Stimulated activated CD8-positive, alpha-beta memory T cell treated with anti-CD3 and anti-CD28 coated beads, Interleukin-4, amount 100 ng/mL, for 48 hours (primary cell): ENCODE data around the gene SHC1.
A peak's percentile ranks its signal among the peaks of the same experiment; 100 is the strongest.

Source experiments
- DNase-seq: peaks from one replicate; pipeline ENCODE4 v3.0.0-alpha.2; 2020

SHC1 gene

DNA sequence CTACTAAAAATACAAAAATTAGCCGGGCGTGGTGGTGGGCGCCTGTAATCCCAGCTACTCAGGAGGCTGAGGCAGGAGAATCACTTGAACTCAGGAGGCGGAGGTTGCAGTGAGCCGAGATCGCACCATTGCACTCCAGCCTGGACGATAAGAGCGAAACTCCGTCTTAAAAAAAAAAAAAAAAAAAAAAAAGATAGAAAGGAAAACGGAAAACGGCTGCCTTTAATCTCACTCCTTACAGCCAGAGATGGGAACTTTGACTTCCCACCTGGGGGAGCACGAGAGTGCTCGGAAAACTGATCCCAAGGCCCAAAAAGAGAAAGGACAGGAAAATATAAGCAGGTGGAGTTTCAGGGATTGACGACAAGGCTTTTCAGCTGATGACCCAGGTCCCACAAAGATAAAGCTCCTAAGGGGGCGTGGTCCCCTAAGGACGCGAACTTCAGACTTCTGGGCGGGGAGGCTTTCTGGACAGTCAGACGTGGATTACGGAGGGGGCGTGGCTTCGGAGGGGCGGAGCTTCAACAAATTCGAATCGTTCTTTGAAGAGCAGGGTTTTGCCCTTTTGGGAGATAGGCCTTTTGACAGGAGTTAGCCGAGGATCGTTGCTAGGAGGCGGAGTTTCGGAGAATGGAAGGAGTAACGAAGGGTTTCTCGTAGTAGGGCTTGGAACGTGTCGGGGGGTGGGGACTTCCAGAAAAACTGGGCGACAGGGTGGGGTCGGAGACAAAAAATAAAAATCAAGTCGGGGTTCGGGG, 3.0 kb upstream of the SHC1 start:
- peak; percentile 98 for DNase-seq

- no peak for DNase-seq
These were observed 2.2 kb upstream of the SHC1 start for GRCh38 chr1:154972517-154973343.

DNA sequence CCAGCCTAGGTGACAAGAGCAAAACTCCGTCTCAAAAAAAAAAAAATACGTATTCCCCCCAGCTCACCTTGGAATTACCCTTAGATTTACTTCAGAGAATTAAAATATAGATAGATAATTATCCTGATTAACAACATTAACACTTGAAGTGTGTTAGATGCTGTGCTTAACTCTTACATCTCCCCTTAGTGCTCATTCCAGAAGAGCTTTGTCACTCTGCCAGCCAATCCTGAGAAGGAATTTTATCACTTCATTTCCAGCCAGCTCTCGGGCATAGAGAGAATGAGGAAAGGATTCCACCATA, 1.6 kb upstream of the SHC1 start:
- DNase-seq = no peak

- DNase-seq = no peak
These were observed 923 bp upstream of the SHC1 start for GRCh38 chr1:154971341-154971998.

DNA sequence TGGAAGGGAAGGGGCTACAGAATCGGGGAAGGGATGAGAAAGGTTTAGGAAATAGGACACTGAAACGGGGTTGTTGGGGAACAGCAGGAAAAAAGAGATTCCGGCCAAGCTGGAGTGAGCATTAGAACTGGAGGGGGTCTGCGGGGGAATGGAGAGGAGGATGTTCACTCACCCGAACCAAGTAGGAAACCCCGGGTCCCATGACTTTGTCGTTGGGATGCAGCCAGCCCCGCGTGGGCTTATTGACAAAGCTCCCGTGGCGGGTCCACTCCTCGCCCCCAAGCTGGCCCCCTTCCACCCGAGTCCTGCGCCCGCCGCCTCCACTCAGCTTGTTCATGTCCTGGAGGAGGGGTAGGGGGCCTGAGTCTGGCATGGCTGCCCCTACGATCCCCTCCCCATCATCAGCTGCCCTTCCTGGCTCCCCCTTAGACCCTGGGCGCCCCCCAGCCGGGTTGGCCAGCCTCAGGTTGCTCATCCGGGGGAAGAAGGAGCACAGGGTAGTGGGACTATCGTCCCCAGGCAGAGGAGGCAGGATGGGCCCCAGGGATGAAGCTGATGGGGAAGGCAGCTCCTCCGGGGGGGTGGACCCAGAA, 591 bp downstream of the SHC1 start:
- DNase-seq = no peak

DNA sequence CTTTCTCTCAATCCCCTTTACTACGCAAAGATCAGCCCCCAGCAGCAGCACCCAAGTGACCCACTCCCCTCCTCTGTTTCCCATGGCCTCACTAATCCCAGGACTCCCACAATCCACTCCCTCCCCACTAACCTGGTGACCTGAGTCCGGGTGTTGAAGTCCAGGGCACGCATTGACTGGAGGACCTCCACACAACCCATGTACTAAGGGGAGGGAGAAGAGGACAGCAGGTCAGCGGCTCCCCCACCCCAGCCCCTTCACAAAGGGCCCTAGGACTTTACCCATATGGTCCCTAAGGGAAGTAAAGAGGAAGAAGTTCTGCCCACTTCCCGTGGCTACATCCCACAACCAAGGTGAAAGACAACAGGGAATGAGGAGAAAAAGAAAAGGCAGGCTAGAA, 1.3 kb downstream of the SHC1 start:
- DNase-seq = no peak

DNA sequence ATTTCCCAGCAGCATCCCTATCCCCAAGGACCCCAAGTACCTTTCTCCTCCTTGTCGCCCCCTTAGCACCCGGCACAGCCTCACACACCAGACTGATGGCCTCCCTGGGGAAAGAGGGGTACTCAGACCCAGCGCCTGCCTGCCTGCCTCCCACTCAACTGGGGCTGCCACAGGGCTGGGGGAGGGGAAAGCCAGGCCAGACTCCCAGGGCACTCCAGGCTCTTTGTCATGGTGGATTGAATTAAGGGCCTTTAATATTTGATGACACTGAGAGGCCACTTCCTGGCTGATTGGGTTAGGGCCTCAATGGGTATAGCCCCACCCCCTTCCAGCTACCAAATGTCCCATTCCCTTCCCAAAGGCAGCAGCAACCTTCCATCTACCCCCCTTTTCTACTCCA, 1.8 kb downstream of the SHC1 start:
- DNase-seq = no peak

- no peak for DNase-seq
These were observed 3.1 kb downstream of the SHC1 start for GRCh38 chr1:154967331-154967950.

DNA sequence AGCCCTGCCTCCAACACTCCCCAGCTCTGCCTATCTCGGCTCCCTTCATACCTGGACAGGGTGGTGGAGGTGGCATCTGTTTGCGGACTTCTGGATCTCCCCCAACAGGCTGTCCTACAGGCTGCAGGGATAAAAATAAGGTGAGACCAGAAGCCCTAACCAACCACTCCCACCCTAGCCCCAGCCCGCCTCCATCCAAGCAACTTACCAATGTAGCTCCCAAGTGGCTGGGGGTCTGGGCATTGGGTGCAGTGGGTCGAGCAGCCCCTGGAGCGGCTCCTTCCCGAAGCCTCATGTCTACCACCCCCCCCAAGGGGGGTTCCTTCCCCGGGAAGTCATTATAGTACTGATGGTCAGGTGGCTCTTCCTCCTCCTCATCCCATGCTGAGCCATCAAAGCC, 4.4 kb downstream of the SHC1 start:
- DNase-seq = no peak

DNA sequence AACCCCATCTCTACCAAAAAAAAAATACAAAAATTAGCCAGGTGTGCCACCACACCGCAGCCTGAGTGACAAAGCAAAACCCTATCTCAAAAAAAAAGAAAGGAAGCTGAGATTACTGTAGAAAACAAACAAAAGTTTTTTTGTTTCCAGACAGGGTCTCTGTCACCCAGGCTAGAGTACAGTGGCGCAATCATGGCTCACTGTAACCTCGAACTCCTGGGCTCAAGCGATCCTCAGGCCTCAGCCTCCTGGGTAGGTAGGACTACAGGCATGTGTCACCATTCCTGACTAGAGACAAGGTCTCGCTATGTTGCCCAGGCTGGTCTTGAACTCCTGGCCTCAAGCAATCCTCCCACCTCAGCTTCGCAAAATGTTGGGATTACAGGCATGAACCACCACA, 6.2 kb downstream of the SHC1 start:
- DNase-seq = no peak

DNA sequence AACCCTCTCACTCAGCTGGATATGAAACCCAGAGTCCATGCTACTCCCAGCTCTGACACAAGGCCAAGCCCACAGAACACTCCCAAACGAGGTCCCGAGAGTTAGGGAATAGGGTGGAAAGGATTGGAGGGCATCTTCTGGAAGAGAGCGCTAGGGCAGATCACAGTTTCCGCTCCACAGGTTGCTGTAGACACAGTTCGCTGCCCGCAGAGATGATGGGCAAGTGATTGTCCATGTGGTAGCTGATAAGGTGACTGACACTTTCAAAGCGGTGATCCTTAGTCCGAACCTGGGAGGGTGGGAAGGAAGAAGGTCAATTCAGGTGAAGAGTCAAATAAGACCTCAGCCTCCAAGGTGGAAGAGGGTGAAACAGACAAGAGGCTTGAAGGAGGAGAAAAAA, 6.9 kb downstream of the SHC1 start:
- no peak for DNase-seq

- DNase-seq = no peak
These were observed 7.7 kb downstream of the SHC1 start for GRCh38 chr1:154962795-154963330.

- peak; percentile 48 for DNase-seq
These were observed 8.3 kb downstream of the SHC1 start for GRCh38 chr1:154962156-154962749.

DNA sequence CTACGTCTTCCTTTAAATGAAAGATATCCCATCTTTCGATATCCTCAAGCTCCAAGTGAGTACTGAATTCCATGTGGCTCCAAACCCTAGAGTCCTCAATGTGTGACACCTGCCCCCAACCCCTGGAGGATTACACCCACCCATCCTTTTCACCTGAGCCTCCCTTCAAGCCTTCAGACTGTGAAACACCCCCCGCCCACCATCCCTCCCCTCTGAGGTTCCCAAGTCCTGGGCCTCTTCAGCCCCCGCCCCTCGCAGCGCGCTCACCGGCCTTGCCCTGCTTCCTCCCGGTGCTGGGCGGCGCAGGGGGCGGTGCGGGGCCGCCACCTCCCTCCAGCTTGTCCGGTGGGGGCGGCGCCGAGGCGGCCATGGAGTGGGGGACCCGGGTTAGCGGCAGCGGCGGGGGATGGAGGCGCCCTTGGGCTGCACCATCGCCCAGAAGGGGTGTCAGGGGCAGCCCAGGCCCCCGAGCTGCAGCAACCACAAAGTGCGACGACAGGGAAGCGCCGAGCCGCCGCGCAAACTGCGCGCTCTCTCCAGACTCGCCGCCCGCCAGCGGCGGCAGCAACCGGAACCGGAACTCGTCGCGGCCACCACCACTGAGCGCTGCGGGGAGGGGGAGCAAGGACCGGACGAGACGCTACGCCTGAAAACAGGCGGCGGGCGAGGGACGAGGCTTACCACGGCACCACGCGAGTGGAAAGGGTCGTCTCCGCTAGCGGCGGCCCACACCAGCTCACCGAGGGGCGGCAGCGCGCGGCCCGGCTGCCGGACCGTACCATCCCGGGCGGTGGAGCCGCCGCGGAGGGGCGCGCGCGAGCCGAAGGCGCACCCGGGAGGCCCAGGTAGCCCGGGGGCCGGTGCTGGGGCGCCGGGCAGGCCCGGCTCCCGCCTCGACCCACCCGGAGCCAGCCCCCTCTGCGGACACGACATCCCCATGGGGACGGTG, 9.1 kb downstream of the SHC1 start, which contains the start of gene PYGO2:
Gene PYGO2, minus strand, starts transcription at position 576 of the 949 bp plus-strand sequence. Its CDS starts 206 bp downstream, at position 370.
- DNase-seq = peak; percentile 88

DNA sequence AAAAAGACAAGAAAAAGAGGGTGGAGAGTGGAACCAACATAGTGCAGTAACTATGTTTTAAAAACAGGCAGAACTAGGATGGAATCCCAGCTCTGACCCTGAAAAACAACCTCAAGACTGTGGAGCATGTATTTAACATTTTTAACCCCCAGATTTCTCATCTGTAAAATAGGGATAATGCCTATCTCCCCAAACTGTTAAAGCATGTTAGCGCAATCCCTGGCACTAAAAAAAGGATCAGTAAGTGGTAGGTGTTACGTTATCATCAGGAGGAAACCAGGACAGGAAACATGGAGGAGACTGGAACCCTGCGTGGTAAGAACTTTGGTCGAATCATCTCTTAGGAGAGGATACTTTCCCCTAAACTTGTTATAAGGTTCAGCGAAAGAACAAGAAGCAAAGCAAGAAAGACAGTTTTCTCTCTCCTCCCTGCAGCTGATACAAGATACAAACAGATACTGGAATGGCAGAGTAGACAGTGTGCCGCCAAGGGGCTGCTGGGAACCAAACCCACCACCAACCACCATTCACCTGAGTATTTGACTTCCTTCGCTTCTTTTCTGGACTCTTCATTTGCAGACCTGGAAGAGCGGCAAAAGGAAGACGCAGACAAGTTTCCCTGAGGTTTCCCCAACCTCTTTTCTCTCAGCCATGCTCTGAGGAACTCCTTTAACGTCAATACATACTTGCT, 10.0 kb downstream of the SHC1 start:
- DNase-seq = no peak

DNA sequence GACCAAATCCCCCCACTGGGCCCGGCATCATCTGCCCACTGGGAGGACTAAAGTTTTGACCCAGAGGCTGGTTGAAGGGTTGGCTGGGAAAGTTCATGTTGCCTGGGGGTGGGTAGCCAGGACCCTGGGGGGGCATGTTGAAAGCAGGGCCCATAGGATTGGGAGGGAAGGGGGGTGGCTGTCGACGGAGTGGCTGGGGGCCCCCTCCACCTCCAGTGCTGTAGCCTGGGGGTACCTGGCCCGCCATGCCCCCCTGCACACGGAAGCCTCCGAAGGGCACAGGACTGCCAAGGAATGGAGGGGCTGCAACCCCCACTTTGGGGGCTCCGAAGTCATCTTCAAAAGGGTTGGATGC, 11.1 kb downstream of the SHC1 start:
- DNase-seq = no peak

- DNase-seq = no peak
These were observed 11.7 kb downstream of the SHC1 start for GRCh38 chr1:154958681-154959425.

DNA sequence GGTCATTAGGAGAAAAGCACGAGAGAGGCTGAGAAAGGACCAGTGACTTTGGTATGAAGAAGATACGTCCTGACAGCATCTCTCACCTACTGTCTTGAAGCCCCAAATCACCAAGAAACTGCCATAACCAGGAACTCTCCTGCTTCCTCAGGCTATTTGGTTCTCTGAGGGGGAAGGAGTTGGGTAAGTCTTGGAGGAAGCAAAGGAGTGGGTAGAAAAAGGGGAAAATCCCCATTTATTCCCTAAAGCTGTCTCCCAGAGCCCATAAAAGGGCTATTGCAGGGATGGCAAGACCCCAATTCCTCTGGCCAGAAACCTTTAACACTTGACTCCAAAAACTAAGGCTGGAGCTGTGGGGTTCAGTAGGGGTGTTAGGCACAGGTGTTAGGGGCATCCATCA, 12.5 kb downstream of the SHC1 start:
- no peak for DNase-seq

DNA sequence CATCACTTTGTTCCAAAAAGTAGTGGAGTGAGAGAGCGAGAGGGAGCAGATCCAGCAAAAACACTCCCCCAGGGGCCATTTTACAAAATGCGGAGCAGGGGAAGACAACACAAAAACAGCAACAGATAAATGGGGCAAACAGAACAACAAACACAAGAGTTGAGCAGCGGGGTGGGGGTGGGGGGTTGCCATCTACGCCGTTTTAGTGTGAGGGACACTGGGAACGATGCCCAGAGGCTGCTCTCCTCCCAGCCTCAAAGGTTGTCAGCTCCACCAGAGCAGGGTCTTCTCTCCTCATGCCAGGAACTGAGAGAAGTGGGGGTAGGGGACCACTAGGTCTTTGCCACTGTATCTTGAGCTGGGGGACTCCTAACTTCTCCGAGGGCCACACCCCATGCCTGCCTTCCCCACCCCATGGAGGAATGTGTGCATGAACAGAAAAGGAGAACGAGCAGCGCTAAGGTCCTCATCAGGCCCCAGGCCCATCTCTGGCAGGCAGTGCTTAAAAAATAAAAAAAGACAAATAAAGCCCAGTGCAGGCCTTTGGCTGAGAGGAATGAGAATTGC, 13.4 kb downstream of the SHC1 start:
- DNase-seq = no peak

- no peak for DNase-seq
These were observed 14.0 kb downstream of the SHC1 start for GRCh38 chr1:154956544-154956941.
